Pancreas (tissue), 10 donors: ENCODE data around the gene PNPLA1. TPM values are rescaled to one million over a fixed set of nuclear protein-coding genes. Genes with fewer than 3 reads are reported as not detected.
A peak's percentile ranks its signal among the peaks of the same experiment; 100 is the strongest.

Experiments
- ATAC-seq, 4 donors: fragments of 200-7000 bp; cut with Tn5 transposase; one replicate each; pipeline versions ENCODE4 v1.8.0 to v1.9.1; 2020; ENCODE audit warnings: mild to moderate bottlenecking in 4 of 4, moderate library complexity in 4 of 4
- DNase-seq, 6 donors: peaks; one replicate each; pipeline ENCODE4 v3.0.0-alpha.2; 2020
- FAIRE-seq: peaks from 2 replicates; lab custom pipeline; 2012; peaks lifted over from hg19 to GRCh38; lab: Jason Lieb, UNC
- H3K27ac ChIP-seq, 4 donors: fragments of 200-600 bp; sonication (generic); 1 replicate in 3 of 4; 2 replicates in 1 of 4; pipeline versions ENCODE4 v1.5.0 to v1.8.0; 2020
- H3K27me3 ChIP-seq, 4 donors: fragments of 200-600 bp; one replicate each; pipeline ENCODE4 v1.8.0; 2021
- H3K36me3 ChIP-seq, 3 donors: fragments of 200-600 bp; sonication (generic) in 1 of 3; one replicate each; pipeline versions ENCODE4 v1.5.0 to v1.8.0; 2020 to 2021
- H3K4me1 ChIP-seq, 3 donors: fragments of 200-600 bp; one replicate each; pipeline ENCODE4 v1.8.0; 2021
- H3K4me3 ChIP-seq, 4 donors: fragments of 200-600 bp; sonication (generic) in 2 of 4; one replicate each; pipeline versions ENCODE4 v1.5.0 to v1.8.0; 2020 to 2021
- H3K9me3 ChIP-seq, 4 donors: fragments of 200-600 bp; one replicate each; pipeline ENCODE4 v1.8.0; 2021
- WGBS, 2 donors: extraction: QIAGEN DNeasy Blood & Tissue Kit; methylation state at CpG; one replicate each; pipeline ENCODE4 v1.1.7; 2013; 5-methylcytosine and 5-hydroxymethylcytosine counted together
- intact Hi-C, 3 donors: fragments of 100-400 bp; cut with DNase I; formaldehyde crosslinking; loops; one replicate each; pipeline versions ENCODE4 v1.11.1 to v1.14.2; 2022
- polyA plus RNA-seq, 2 donors: library from polyadenylated mRNA; stranded (reverse); fragments of 200-250 nt; gene quantifications; one replicate each; pipeline ENCODE4 v1.2.3, GENCODE V29; 2013
- total RNA-seq, 6 donors: library from RNA; stranded (reverse); fragmentation: NEBNext Ultra II Directional in 4 of 6; extraction: Animal tissue kit (Norgen Biotek cat#: 25700) in 4 of 6; gene quantifications; one replicate each; pipeline versions ENCODE4 v1.2.1 to v1.2.4, GENCODE V29; 2021 to 2023
- TF ChIP-seq, protein P1 (sequence below), 4 donors: fragments of 200-600 bp; sonication (generic) in 3 of 4; IDR thresholded peaks; one replicate each; pipeline versions ENCODE4 v1.5.0 to v1.8.0; 2021; ENCODE audit warnings: antibody characterized with exemption in 4 of 4
- donor health status: healthy with polysubstance abuse.
- donor health status: DM: no; HTN: no; CAD: no; lungs with moderate emphysema.
- donor health status: DM: no; HTN: no; CAD: no.
- donor health status: control.
- donor health status: control.
- donor health status: Bipolar disorder and iron deficiency.
- donor health status: DM: yes; HTN: yes; CAD: no.
- donor health status: DM: no; HTN: no; CAD: no.
- donor health status: DM: no; HTN: no; CAD: no.
- donor health status: DM: yes; HTN: yes; CAD: no.

PNPLA1 gene
- total and polyA plus RNA-seq, 8 donors, result 0.12 TPM; not detected in 7

DNA sequence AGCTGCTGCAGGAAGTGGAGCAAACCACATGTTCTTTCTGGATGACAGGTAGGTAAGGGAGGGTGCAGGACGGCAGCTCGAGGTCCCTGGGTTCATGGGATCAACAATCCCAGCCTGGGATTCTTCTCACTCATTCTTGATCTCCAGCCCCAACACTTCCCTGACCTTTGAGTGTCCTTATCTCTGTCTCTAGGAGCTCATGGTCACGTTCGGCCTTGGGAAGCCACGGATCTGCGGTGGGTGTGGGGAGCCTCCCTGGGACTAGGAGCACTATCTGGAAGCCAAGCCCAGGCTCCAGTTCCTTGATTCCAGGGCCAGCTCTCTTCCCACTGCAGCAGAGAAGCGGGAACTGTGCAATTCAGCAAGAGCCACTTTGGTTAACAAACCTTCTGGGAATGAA is 39.3 kb downstream of the PNPLA1 start:
- no peaks in the 10 kb centered on the region for H3K4me1 ChIP-seq
- ATAC-seq (peak in 1 of 4 donors; percentile 37), DNase-seq (no peak), FAIRE-seq (no peak)
- H3K4me3 ChIP-seq, result no peak overlapping the region
- H3K36me3 ChIP-seq, result no peaks in the 10 kb centered on the region
- no peaks in the 10 kb centered on the region for H3K9me3 ChIP-seq
- TF ChIP-seq, protein P1, sequence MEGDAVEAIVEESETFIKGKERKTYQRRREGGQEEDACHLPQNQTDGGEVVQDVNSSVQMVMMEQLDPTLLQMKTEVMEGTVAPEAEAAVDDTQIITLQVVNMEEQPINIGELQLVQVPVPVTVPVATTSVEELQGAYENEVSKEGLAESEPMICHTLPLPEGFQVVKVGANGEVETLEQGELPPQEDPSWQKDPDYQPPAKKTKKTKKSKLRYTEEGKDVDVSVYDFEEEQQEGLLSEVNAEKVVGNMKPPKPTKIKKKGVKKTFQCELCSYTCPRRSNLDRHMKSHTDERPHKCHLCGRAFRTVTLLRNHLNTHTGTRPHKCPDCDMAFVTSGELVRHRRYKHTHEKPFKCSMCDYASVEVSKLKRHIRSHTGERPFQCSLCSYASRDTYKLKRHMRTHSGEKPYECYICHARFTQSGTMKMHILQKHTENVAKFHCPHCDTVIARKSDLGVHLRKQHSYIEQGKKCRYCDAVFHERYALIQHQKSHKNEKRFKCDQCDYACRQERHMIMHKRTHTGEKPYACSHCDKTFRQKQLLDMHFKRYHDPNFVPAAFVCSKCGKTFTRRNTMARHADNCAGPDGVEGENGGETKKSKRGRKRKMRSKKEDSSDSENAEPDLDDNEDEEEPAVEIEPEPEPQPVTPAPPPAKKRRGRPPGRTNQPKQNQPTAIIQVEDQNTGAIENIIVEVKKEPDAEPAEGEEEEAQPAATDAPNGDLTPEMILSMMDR (IDR thresholded peaks at IDR 0.05), result no peak
- intact Hi-C loops, result loop anchor here in 1 of 3 donors (10.0 kb wide), 1 partner anchor 56 kb away; no protein-coding TSS in a partner anchor
- H3K27ac ChIP-seq, result no peak overlapping the region
- 29 to 35% methylated on average over 7 of the region's 7 CpGs for WGBS, 2 donors
- H3K27me3 ChIP-seq, result no peaks in the 10 kb centered on the region

DNA sequence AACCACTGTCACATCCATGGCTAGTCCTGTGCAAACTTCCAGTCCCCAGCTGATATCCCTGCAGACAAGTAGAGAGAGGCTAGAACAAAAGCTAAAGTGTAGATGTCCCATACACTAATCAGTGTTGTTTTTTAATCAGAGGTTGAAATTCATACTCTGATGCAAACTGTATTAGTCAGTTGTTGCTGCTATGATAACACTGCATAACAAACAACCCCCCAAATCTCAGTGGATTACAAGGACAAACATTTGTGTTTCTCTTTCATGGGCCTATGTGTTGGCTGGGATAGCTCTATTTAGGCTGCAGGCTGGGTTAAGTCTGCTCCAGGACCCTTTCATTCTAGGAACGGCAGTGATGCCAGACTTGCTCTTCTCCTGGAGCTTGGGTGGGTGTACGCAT is 40.0 kb downstream of the PNPLA1 start:
- 94 to 98% methylated on average over 2 of the region's 2 CpGs for WGBS, 2 donors
- FAIRE-seq, result no peak
- intact Hi-C loops, result loop anchor here in 1 of 3 donors (10.0 kb wide), 1 partner anchor 55 kb away; no protein-coding TSS in a partner anchor

DNA sequence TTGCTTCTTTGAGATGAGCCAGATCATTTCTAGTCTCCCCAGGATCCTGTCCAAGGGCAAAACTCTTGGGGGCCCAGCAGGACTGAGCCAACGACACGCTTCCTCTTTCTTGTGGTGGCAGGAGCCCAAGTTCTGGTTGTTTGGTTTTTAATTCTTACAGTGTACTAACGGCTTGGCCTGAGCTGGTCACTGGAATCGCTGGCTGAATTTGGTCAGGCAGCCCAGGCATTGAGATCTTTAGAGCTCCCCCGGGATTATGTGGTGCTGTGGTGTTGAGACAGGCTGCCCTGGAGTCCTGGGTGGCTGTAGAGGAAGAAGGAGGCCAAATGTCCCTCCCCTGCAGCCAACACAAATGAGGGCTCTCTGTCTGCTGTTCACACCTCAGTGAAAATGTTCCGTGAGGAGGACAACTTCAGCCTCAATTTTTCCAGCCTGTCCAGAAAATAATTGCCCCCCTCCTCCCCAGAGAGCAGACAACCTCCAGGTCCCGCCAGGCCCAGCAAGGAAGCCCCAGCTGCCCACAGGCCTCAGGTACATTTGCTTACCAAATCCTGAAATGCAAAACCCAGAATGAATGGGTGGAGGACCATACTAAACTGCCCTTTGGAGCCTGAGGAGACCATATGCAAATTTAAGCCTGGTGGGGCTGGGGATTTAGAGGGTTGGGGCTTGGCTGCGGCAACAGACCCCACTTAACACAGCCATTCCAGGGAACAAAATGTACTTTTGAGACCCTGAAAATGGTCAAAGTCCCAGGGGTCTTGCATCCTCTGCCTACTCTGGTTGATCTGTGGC is 43.2 kb downstream of the PNPLA1 start:
- H3K36me3 ChIP-seq, result no peaks in the 10 kb centered on the region
- H3K27ac ChIP-seq, result no peak overlapping the region
- no peaks in the 10 kb centered on the region for H3K27me3 ChIP-seq
- WGBS, 2 donors, result 76 to 82% methylated on average over 8 of the region's 8 CpGs
- intact Hi-C loops, result no loop called here
- H3K4me3 ChIP-seq, result no peak overlapping the region
- ATAC-seq (no peak), FAIRE-seq (no peak), DNase-seq (no peak)
- H3K4me1 ChIP-seq, result no peaks in the 10 kb centered on the region
- no peaks in the 10 kb centered on the region for H3K9me3 ChIP-seq
- TF ChIP-seq, protein P1 (IDR thresholded peaks at IDR 0.05), result no peak

More for the DNA sequence above, 40.0 kb downstream of the PNPLA1 start:
- no peak overlapping the region for H3K27ac ChIP-seq
- TF ChIP-seq, protein P1 (IDR thresholded peaks at IDR 0.05), result no peak
- no peaks in the 10 kb centered on the region for H3K27me3 ChIP-seq
- no peaks in the 10 kb centered on the region for H3K36me3 ChIP-seq
- H3K4me1 ChIP-seq, result no peaks in the 10 kb centered on the region
- ATAC-seq (no peak), DNase-seq (no peak)
- no peaks in the 10 kb centered on the region for H3K9me3 ChIP-seq
- H3K4me3 ChIP-seq, result no peak overlapping the region

DNA sequence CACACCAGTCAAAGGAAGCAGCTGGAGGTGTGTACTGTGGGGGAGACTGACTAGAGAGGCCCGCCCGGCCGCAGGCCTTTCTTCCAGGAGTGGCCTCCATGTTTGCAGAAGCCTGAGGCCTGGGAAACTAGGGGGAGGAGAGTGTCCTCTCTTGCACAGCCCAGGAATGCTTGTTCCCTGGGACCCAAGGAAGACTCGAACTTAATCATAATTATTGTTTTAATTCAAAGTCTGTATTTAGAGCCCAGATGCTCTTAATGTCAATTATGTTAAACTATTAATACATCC is 43.7 kb downstream of the PNPLA1 start:
- intact Hi-C loops, result no loop called here
- DNase-seq (no peak), ATAC-seq (no peak), FAIRE-seq (no peak)
- H3K36me3 ChIP-seq, result no peaks in the 10 kb centered on the region
- no peak overlapping the region for H3K4me3 ChIP-seq
- TF ChIP-seq, protein P1 (IDR thresholded peaks at IDR 0.05), result no peak
- no peaks in the 10 kb centered on the region for H3K9me3 ChIP-seq
- 93 to 95% methylated on average over 4 of the region's 4 CpGs for WGBS, 2 donors
- no peaks in the 10 kb centered on the region for H3K4me1 ChIP-seq
- no peaks in the 10 kb centered on the region for H3K27me3 ChIP-seq
- H3K27ac ChIP-seq, result no peak overlapping the region
